HL-60/S4 (cell line): ENCODE data around the gene NOTUM.
"Not testable (repeated sequence)": the region's sequence is repeated elsewhere in the genome, so short reads cannot be mapped to it uniquely, and the experiment has no call there.

Experiments used
- in situ Hi-C: fragments of 300-500 bp; cut with MboI; formaldehyde crosslinking; loops from 2 replicates; pipeline ENCODE4 v1.14.3; 2022; ENCODE audit warnings: low sequenced_read_pairs

The NOTUM gene

DNA sequence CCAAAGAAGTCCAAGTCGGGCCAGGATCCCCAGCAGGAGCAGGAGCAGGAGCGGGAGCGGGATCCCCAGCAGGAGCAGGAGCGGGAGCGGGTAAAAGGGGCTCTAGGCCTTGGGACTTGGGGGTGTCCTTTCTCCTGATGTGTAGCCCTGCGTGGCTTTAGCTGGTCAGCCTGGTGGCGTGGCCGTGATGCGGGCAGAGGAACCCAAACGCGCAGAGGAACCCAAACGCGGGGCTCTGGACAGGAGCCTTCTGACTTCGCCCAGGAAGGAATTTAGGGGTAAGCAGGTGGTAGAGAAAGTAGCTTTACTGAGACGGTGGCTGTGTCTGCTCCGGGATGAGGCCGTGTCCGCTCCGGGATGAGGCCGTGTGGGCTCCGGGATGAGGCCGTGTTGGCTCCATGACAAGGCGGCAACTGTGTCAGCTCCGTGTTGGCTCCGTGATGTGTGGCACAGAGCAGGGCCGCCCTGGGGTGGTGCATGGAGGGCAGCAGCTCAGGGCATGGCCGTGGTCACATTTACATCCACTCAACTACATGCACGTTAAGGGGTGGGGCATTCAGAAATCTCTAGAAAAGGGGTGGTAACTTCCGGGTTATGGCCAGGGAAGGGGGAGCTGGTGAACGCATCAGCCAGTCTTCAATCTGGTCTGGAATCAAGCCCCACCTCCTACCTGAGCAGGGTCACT is 35.9 kb upstream of the NOTUM start:
- in situ Hi-C loops, result no loop called here

DNA sequence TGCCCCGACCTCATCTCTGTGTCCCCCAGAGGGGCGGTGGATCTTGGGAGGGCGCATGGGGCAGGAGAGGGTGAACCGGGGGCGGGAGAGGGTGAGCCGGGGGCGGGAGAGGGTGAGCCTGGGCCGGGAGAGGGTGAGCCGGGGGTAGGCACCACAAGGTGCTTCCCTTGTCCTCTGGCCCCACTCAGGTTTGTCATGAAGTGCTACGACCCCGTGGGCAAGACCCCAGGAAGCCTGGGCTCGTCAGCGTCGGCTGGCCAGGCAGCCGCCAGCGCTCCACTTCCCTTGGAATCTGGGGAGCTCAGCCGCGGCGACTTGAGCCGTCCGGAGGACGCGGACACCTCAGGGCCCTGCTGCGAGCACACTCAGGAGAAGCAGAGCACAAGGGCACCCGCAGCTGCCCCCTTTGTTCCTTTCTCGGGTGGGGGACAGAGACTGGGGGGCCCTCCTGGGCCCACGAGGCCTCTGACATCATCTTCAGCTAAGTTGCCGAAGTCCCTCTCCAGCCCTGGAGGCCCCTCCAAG is 35.3 kb upstream of the NOTUM start:
- in situ Hi-C loops, result no loop called here

DNA sequence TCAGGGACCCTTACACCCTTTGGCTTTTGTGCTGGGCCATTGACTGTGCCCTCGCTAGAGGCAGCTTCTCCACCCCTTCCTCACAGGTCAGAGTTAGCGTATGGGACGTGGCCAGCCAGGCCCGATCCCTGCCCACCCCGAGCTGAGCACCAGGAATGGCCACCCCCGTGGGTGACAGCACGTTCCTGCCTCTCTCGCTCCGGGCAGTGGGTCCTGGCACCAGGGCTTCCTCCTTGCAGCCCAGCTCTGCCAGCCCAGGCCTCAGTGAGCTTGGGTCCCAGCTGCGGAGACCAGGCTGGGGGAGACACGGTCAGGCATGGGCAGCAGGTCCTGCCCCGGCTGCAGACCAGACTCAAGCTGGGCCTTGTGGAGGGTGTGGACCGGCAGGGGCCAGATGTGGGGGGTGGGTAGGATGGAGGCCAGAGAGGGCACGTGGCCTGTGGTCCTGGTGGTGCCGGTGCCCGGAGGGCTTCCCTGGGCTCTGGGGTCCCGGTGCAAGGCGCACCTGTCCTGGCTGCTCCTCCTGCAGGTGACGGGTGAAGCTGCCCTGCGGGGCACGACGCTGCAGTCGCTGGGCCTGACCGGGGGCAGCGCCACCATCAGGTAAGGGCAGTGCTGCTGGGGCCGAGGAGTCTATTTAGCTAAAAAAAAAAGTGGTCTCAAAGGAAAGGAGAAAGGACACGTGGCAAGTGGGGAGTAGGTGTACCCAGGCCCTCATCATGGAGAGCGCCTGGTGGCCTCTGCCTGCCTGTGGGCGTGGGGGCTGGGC is 34.7 kb upstream of the NOTUM start:
- in situ Hi-C loops, result no loop called here

DNA sequence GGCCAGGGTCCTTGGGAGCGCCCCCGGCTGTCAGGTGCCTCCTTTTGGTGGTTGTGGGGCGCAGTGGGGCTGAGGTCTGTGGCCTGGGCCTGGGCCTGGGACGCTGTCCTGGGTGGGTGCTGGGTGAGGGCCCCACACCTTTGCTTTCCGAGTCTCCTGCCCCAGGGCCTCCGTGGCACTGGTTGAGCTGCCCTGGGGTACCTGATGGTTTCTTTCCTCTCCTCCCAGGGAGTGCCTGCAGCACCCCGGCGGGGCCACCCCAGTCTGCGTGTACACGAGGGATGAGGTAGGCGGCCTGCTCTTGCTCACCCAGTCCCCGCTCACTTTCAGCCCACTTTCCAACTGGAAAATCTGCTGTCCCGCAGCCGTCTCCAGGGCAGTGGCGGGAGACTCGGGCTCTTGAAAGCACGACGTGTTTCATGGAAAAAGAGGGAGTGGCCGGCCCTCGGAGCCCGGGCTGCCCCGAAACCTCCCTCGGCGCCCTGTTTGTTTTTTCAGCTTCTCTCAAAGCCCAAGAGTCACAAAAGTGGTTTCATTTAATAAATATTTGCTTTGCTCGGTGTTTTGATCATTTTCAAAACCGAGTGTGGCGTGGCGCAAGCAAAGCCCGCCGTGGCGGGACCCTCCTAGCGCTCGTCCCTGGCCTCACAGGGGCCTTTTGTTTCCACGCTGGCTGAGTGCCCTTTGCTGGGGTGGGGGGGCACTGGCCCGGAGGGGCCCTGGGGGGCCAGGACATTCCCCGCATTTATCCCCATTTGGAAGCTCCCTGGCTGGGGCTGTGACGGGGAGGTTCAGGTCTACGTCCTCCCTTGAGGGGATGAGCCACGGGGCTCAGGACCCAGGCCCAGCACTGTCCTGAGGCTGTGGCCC is 33.8 kb upstream of the NOTUM start:
- in situ Hi-C loops, result no loop called here

DNA sequence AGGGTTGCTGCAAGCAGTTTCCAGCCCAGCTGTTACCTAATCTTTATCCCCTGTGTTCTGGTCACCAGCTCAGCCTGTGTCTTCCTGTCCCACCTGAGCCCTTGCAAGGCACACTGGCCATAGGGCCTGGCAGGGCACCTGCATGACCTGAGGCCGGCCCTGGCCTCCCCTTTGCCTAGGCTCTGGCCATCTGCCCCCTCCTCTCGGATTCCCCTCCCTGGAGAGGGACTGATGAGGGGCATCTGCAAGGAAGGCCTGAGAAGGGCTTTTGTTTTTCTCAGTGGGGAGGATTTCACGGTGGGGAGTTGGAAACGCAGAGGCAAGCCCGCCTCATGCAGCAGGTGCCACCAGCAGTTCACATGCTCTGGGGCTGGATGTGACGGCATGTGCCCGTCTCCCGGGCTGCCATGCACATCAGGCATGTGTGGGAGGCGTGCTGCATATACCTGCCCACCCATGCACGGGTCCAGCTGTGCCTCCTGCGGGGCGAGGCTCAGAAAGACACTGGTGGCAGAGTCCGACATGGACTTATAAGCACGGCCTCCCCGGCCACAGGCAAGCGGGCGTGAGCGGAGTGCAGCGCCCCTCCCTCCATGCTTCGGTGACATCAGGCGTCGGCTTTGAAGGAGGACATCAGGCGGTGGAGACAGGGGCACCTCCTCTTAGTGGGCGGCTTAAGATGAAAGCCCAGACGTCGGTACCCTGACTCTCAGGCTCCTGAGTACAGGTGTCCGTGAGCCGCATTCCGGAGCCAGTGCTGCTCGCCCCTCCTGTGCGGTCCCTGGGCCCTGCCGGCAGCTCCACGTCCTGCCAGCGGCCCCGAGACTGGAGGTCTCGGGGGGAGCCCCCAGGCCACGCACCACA is 33.0 kb upstream of the NOTUM start:
- in situ Hi-C loops, result no loop called here

DNA sequence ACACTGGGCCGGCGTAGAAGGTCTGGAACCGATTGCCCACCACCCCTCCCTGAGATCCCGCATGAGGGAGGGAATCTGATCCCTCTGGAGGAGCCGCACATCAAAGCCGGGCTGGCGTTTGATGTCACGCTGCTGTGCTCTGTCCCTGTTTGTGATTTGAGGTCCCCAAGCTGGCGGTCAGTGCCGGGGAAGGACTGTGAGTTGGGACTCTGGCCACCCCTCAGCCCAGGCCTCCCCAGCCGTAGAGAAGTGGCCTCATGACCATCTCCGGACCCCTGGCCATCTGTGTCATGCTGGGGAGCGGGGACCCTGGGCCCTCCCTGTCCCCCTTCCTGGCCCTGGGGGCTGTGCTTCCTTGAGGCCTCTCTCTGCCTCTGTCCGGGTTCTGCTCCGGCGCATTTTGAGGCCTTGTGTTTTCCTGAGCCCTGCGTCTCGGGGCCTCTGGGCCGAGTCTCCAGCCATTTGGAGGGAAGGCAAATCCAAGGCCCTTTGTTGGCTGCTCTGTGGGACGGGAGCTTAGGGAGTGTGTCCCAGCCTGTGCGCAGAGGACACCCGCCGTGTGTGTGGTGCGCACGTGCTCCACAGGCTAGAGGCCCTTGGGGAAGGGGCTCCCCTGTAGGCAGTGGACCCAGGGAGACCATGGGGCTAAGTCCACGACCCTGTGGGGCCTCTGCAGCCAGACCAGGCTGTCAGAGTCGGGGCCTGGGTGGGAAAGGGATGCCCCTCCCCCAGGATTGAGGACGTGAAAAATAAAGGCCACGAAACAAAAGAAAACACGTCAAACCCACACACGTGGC is 31.5 kb upstream of the NOTUM start:
- in situ Hi-C loops, result no loop called here

DNA sequence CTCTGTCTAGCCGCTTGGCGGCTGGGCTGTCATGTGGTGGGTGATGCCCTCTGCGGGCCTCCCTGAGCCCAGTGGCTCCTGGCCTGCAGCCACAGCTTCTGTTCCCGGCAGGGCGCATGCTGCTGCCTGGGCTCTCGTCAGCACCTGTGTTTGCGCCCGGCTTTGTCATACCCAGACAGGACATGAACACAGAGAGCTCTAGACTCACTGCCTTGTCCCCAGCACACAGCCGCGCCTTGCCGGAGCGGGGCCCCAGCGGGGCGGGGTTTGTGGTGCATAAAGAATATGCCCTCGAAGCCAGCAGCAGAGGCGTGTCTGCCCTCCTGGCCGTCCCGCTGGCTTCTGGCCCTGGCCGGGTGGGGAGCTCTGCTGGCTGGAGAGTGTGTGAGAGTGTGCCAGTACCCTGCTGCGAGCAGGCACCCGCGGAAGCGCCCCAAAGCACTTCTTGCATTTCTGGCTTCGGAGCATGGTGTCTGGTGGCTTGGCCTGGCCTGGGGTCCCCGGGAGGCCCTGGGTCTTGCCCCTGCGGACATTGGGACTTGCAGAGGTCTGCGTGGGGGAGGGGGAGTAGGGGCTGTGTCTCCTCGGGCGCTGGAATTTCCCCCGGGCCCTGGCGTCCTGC is 30.8 kb upstream of the NOTUM start:
- in situ Hi-C loops, result no loop called here

DNA sequence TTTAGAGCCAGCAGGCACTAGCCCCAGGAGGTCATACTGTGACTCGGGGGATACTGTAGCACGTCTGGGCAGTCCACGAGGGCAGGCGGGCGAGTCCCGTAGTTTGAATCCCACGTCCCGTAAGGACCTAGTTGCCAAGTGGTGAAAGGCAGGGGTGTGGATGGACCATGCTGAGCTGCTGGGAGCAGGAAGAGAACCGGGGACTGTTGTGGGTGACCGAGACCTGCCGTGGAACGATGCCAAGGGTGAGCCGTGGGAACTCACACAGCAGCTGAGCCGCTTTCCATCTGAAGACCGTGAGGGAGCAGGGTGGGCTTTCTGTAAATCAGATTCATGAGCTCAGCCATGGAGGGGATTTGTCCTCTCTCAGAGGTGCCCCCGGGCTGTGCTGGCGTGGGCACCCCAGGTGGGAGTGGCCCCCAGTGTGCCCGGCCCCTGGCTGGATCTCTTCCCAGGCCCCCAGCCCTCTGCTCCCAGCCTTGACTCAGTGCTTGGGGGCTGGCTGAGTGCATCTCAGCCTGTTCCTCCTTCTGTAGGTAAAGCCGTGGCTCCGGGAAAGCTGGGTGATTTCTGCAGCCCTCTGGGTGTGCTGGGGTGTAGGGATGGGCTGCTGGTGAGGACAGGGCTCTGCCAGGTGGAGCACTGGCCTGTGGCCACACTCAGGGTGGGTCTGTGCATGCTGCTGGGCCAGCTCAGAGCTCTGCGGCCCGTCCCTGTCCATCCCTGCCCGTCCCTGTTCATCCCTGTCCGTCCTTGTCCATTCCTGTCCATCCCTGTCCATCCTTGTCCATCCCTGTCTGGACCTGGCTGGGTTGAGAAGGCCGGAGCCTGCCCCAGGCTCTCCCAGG is 30.1 kb upstream of the NOTUM start:
- in situ Hi-C loops, result no loop called here

DNA sequence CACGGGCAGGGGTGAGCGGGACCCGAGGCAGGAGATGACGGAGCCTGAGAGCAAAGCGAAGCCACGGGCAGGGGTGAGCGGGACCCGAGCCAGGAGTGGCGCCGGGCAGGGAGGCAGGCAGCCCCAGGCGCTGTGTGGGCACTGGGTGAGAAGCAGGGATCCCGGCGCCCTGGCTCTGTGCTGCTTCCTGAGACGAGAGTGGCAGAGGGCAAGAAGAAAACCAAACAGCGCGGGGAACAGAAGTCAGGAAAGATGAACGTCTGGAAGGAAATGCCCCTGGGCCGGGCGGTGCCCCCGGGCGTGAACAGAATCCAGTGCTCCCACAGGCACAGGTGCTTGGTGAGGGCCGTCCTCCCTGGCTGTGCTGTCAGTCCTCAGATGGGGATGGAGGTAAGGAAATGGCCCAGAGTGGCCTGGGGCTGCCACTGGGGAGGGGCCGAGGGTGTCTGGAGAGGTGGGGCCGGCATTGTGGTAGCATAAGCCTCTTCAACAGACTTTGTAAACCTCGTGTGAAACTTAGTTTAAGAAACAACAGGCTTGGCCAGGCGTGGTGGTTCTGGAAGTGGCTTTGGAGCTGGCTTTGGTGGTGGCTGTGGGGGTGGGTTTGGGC is 26.3 kb upstream of the NOTUM start:
- in situ Hi-C loops, result no loop called here

DNA sequence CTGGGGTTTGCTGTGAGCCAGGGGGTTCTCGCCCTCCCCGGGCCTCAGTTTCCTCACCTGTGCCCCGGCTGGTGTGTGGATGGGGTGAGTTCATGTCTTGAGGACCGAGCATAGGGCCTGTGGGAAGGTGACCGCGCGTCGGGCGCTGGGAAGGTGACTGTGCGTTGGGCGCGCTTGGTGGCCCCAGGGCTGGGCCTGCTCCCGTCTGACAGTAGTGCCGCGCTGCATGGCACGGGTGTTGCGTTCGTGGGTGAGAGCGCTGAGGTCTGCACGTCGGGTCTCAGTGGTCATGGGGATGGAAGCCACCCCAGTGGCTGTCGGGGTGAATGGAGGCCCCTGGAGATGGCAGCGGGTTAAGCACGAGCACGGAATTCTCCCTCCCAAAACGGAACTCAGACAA is 25.6 kb upstream of the NOTUM start:
- in situ Hi-C loops, result no loop called here

DNA sequence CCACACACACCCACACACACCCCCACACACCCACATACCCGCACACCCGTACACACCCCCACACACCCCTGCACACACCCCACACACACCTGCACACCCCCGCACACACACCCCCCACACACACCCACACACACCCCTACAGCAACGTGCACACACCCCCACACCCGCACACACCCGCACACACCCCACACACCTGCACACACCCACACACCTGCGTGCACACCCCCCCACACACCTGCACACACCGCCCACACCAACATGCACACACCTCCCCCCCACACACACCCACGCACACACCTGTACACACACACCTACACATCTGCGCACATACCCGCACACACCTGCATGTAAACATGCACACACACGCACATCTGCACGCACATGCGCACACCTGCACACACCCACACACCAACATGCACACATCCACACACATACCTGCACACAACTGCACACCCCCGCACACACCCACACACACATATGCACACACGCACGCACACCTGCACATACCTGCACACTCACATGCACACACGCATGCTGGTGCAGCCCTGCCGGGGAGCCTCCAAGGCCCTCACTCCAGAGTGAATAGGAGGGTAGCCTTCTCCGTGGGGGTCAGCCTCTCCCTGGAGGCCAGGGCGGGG is 23.9 kb upstream of the NOTUM start:
- in situ Hi-C loops, result no loop called here

DNA sequence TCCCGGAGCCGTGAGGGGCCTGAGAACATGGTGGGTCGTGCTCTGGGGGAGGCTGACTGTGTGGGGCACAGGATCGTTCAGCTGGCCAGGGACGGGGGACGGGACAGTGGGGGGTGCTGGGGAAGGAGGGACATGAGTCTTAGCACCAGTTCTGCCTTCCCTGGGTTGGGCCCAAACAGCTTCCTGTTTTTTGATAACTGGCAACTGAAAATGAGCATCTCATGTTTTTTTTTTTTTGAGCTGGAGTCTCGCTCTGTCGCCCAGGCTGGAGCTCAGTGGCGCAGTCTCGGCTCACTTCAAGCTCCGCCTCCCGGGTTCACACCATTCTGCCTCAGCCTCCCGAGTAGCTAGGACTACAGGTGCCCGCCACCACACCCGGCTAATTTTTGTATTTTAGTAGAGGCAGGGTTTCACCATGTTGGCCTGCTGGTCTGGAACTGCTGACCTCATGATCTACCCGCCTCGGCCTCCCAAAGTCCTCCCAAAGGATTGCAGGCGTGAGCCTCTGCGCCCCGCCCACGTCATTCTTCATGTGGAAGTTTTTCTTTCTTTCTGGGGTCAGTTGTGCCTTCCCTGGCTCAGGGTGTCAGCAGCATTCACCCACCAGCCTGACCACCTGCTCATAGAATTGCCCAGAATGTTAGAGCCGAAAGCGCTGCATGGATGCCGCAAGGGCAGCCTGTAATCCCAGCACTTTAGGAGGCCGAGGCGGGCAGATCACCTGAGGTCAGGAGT is 22.8 kb upstream of the NOTUM start:
- in situ Hi-C loops, result no loop called here

DNA sequence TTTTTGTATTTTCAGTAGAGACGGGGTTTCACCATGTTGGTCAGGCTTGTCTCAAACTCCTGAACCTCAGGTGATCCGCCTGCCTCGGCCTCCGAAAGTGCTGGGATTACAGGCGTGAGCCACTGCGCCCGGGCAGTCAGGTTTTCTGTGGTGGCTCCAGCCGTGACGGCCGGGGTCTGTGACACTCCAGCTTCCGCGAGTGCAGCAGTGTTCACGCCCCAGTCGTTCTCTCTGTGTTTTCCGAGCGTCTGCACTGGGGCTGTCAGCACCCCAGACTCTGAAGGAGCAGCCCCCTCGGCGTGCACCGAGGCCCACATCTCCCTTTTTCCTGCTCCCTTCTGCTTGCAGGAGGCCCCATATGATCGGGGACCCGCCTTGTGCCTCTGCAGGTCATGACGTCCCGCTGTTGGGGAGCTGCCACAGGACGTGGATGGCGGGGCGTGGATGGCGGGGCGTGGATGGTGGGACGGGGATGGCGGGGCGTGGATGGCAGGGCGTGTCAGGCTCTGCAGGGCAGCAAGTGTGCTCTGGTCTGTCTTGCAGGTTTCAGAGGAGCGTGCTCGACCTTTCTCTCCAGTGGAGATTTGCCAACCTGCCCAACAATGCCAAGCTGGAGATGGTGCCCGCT is 22.1 kb upstream of the NOTUM start:
- in situ Hi-C loops, result no loop called here

DNA sequence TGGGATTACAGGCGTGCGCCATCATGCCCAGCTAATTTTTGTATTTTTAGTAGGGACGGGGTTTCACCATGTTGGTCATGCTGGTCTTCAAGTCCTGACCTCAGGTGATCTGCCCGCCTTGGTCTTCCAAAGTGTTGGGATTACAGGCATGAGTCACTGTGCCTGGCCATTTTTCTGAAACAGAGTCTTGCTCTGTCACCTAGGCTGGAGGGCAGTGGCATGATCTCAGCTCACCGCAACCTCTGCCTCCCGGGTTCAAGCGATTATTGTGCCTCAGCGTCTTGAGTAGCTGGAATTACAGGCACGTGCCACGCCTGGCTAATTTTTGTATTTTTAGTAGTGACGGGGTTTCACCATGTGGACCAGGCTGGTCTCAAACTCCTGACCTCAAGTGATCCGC is 20.5 kb upstream of the NOTUM start:
- in situ Hi-C loops, result not testable (repeated sequence)

DNA sequence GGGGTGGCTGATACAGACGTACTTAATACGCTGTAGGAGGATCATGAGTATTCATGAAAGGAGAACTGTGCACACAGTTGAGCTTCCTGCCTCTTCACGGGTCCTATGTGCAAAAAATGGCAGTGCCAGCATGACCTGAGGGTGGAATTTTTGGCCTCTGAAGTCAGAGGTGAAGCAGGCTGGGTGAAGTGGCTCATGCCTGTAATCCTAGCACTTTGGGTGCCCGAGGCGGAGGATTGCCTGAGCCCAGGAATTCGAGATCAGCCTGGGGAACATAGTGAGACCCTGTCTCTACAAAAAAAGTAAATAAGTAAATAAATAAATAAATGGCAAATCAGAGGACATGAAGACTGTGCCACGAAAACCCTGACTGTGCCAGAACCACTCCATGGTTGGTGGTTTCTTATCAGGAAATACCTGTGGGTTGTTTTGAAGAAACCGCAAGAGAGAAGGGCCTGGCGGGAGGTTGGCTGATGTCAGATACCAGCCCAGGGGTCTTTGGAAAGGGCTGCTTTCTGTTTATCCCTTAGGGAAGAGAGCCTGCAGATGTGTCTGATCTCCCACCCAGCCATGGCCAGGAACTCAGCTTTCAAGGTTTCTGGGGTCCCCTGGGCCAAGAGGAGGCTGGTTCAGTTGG is 19.8 kb upstream of the NOTUM start:
- in situ Hi-C loops, result no loop called here

DNA sequence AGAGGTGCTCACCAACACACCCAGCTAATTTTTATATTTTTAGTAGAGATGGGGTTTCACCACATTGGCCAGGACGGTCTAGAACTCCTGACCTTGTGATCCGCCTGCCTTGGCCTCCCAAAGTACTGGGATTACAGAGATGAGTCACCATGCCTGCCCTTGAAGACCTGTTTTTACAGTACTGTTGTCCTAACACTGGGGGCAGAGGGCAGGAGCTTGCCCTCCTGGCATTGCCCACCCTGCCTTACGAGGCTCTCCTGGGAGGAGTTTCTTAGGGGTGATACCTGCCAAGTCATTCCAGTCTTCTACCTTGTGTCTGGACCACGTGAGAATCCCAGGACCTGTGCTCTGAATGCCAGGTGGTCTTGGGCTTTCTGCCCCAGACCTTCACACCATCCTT is 19.1 kb upstream of the NOTUM start:
- in situ Hi-C loops, result no loop called here
